GM19193 (cell line): ENCODE measurements around the gene GPN2.

Experiments
- POLR2A ChIP-seq: IDR thresholded peaks from 4 replicates; pipeline ENCODE4 v1.6.1; 2011; ENCODE audit not compliant: insufficient read depth, insufficient read length; ENCODE audit errors: extremely low read depth

The GPN2 gene

GRCh38 chr1:26829184-26829911, 60.7 kb downstream of the GPN2 start:
- TF ChIP-seq POLR2A, result no peak

- no peak for TF ChIP-seq POLR2A
Observed at GRCh38 chr1:26828411-26828991, 61.6 kb downstream of the GPN2 start.

- TF ChIP-seq POLR2A, result no peak
Observed at GRCh38 chr1:26827663-26828062, 62.4 kb downstream of the GPN2 start.

- TF ChIP-seq POLR2A, result no peak
Observed at GRCh38 chr1:26827106-26827604, 62.9 kb downstream of the GPN2 start.

- peak; percentile 76 for TF ChIP-seq POLR2A
Observed at GRCh38 chr1:26826261-26827105, 63.6 kb downstream of the GPN2 start, which contains the start of gene ZDHHC18. Gene ZDHHC18, plus strand, starts transcription at chr1:26826688. Its CDS starts 117 bp downstream, at chr1:26826805.
